NB4 (cell line): ENCODE measurements around the gene TRAPPC6A.

Experiments
- CTCF ChIP-seq: IDR thresholded peaks from one replicate; pipeline ENCODE4 v1.5.1; 2012; ENCODE audit warnings: low read depth, low read length
- POLR2A ChIP-seq: IDR thresholded peaks from 2 replicates; pipeline ENCODE4 v1.6.1; 2011; ENCODE audit warnings: mild to moderate bottlenecking; ENCODE audit not compliant: insufficient read length; ENCODE audit errors: extremely low read depth
- TF ChIP-seq, protein P1 (sequence below): IDR thresholded peaks from 2 replicates; pipeline ENCODE4 v1.6.1; 2011; ENCODE audit warnings: low read depth, low read length

DNA sequence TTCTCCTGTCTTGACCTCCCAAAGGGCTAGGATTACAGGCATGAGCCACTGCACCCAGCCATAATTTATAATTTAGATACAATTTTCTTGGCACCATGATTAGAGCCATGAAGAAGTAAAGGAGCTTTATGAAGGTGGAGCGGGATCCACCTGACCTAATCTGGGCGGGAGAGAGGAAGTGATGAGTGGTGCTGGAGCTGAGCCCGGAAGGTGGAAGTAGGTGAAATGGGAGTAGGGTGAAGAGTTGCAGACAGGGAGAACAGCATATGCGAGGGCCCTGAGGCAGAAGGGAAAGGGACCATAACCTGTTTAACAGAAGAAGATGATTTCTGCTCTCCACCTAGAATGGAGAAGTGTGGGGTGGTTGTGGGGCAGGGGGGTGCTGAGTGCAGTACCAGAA is 4.7 kb upstream of the TRAPPC6A start:
- TF ChIP-seq POLR2A (no peak), CTCF (no peak)
- TF ChIP-seq, protein P1, sequence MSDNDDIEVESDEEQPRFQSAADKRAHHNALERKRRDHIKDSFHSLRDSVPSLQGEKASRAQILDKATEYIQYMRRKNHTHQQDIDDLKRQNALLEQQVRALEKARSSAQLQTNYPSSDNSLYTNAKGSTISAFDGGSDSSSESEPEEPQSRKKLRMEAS = no peak
